GM19351 (cell line): ENCODE data around the gene HOTAIR.

Source experiments
- ATAC-seq: cut with Tn5 transposase; IDR thresholded peaks from one replicate; pipeline ENCODE4 v1.9.1; 2021; ENCODE audit warnings: mild to moderate bottlenecking, moderate library complexity; ENCODE audit not compliant: unreplicated experiment

The HOTAIR gene

DNA sequence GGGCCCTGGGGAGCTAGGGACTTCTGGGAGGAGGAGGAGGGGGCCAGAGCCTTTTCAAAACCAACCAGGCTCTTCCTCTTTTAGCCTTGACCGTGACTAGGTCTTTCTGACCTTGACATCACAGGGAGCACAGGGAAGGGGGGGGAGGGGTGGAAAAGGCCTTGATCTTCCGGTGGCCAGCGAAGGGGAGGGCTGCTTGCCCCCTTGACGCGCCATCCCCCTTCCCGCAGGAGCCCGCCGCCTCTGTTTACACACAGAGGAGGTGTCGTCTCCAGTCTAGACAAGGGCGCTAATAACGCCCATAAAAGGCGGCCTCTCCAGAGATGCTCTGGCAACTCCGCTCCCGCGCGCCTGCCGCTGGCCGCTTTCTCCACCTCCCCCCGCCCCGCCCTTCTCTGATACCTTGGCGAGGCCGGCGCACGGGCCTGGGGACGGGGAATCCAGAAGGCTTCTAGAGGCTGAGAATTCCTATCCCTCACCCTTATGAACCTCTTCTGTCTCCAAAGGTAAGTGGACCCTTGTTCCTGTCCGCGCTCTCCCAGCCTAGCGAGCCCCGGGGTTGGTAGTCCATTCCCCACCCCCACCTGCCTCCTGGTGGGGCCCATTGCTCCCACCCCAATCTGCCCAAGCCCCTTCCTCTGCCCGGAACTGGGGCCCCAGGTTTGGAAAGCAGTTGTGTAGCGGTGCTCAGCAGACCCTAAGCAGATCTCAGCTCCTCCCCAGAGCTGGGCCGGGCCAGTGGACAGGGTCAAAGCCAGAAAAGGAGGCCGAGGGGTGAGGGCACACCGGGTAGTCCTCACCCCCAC, 24.9 kb downstream of the HOTAIR start:
- ATAC-seq, result no peak

DNA sequence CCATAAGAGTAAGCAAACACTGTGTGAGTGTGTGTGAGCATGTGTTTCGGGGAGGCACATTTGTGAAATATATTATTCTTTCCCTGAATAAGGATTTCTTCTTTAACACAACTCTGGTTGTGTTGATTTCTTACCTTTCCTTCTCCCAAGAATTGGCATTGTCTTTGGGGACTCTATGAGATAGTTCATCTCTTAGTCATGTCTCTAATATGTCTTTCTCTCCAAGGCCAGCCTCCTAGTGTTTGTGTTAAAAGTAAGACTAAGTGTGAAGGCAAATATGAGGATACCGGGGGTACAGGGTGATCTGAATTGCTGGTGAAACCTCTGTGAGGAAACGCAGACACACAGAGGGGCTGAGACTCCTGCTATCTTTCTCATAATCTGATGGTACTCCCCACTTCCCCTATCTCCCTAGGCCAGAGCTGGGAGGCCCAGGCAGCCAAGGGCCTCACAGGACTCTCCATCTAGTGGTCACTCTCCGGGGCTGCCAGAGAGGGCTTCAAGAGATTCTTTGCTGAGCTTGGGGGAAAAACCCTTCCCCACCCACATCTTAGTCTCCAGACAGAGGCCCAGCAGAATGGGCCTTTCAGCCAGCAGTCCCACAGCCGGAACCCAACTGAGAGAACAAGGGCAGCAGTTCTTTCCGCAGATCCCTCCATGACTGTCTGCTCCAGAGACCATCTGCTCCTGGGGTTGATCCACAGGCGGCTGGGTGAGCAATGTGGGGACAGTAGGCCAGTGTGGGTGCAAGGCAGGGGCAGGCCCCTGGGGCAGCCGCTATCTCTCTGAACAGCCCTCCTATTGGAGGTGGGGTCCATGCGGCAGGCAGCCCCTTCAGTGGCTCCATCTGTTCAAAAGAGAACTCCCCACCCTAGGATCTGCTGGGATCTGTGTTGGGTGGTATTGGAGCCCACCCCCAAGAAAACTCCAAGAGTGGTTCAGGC, 25.8 kb downstream of the HOTAIR start:
- ATAC-seq, result no peak

- no peak for ATAC-seq
These were observed 27.0 kb downstream of the HOTAIR start for GRCh38 chr12:53947743-53948142.

DNA sequence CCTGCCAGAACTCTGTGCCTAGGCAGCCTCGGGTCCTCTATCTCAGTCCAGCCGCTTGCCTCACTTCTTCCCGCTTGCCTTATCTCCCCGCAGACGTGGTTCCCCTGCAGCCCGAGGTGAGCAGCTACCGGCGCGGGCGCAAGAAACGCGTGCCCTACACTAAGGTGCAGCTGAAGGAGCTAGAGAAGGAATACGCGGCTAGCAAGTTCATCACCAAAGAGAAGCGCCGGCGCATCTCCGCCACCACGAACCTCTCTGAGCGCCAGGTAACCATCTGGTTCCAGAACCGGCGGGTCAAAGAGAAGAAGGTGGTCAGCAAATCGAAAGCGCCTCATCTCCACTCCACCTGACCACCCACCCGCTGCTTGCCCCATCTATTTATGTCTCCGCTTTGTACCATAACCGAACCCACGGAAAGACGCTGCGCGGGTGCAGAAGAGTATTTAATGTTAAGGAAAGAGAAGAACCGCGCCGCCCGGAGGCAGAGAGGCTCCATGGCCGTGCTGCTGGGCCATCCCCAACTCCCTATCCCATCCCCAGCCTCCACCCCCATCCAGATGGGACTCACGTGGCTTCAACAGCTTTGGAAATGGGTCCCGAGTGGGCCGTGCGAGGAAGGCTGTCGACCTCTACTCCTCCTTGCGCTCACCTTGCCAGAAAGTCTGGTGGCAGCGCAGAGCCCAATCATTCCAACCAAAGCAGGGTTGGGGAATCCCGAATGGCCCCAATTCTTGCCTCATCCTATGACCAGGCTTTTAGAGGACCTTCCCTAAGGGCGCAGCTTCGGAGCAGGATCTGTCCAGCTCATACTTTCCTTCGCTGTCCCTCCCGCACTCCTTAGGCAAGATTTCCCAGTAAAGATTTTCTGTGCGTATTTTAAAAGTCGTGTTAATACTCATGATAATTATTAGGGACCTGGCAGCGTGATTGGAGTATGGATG, 29.6 kb downstream of the HOTAIR start:
- no peak for ATAC-seq

DNA sequence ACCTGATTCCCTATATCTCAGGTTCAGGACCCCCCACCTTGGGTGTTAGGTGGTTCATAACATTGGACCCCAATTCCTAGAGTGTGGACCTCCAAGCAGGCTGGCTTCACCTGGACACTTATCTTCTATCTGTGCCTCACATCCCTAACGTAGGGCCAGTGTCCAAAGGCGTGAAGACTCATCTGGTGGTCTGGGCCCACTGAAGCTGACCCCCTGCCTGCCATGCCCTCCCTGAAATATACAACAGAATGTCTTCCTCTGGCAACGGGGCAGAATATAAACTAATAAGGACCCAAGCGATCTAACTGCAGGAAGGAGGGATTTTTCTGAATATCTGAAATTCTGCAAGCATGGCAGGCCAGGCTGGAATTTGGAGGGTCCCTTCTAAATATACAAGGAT, 30.5 kb downstream of the HOTAIR start:
- ATAC-seq, result no peak

- no peak for ATAC-seq
These were observed 32.2 kb downstream of the HOTAIR start for GRCh38 chr12:53942467-53942997.

- ATAC-seq, result no peak
These were observed 33.0 kb downstream of the HOTAIR start for GRCh38 chr12:53941750-53942149.

- ATAC-seq, result no peak
These were observed 33.6 kb downstream of the HOTAIR start for GRCh38 chr12:53941187-53941586.

DNA sequence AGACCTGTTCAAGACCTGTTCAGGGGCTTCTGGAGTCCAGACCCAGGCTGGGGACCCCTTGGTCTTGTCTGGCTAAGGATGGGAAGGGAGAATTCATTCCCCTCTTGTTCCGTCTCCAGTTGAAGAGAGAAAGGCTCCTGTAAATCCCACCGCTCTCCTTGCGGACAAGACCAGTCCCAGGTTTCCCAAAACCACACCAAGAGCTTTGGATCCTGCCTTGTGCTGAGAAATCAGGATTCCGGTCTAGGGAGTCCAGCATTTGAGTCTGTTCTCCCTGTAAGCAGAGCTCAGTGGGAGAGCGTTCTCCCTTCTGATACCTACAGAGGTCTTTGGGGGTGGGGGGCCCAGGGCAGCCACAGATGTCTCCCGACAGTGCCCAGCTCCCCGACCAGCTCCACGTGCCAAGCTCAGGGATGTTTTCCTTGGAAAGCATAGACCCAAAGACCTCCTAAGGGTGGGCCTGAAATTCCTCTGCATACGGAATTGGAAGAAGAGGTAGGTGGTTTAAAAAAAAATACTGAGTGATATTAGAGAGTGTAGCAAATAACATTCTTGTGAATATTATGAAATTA, 34.2 kb downstream of the HOTAIR start:
- ATAC-seq, result no peak

- no peak for ATAC-seq
These were observed 35.3 kb downstream of the HOTAIR start for GRCh38 chr12:53939141-53940108.

DNA sequence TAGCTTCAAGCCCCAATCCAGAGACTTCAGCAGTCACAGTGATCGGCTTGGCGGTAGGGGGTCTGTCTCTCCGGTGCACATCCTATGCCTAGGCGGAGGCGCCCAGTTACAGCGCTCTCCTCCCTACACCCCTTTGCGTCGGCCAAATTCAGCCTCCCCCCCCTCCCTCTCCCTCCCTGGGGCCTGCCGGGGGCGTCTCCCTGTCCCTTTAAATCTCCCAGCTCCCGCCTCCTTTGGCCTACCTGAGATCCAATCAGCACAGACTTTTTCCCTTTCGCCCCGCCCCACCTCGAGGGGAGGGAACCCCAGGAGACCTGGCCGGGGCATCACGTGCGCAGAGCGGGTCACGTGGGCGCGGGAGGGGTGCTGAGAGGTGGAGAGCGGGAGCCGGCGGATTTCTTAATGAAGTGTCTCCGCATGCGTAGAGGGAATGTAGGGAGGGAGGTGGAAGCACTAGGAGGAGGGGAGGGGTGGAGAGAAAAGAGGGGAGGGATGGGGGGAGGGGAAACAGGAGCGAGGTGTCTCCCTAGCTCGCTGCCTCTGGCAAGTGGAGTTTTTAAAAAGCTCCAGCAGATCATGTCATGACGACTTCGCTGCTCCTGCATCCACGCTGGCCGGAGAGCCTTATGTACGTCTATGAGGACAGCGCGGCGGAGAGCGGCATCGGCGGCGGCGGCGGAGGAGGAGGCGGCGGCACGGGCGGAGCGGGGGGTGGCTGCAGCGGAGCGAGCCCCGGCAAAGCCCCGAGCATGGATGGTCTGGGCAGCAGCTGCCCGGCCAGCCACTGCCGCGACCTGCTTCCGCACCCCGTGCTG, 36.2 kb downstream of the HOTAIR start, which contains the start of gene HOXC13:
Gene HOXC13, plus strand, starts transcription at position 506 of the 815 bp plus-strand sequence. Its CDS starts 76 bp downstream, at position 582.
- no peak for ATAC-seq

DNA sequence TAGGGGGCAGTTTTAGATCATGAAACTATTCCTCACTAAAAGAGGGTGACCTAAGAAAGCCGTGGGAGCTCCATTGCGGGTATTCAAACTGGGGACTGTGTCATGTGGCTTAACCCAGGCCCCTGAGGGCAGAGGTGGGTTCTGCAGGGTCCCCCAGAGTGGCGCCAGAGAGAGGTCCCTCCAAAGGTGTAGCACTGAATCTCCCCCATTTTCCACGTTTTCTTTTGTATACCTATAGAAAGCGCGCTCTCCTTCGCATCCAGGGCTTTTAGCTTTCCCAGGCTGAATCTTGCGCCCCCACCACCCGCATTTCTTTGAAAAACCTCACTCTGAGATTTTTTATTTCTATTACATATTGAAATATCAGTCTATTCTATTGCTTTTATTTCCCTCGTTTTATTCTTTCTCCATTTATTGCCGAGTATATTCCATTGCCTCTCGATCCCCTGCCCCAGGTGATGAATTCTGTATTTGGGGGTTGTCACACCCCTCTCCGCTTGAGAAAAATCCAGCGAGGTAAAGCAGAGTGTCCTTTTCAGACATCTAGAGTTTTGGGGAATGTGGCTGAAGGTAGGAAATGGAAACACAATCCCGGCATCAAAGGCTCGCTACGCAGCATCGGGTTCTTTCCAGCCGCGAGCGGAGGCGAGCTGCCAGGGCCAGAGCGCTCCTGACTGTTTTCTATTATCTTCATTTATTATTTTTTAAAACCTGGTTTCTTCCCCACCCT, 37.0 kb downstream of the HOTAIR start:
- ATAC-seq, result no peak

DNA sequence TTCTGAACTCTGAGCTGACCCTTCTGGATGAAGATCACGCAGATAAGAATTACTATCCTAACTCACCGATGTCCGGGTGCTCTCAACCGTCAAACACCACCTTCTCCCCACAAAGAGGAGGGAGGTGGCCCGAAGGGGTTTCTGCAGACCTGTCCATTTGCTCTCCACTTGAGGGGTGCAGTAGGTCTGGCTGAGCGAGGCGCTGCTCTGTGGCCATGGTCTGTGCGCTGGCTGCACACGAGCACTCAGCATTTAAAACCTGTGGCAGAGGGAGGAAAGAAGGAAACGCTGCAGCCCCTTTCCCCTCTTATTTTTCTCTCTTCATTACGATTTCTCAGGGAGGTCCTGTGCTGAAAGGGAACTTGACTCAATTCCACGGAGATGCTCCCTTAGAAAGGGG, 37.7 kb downstream of the HOTAIR start:
- no peak for ATAC-seq

DNA sequence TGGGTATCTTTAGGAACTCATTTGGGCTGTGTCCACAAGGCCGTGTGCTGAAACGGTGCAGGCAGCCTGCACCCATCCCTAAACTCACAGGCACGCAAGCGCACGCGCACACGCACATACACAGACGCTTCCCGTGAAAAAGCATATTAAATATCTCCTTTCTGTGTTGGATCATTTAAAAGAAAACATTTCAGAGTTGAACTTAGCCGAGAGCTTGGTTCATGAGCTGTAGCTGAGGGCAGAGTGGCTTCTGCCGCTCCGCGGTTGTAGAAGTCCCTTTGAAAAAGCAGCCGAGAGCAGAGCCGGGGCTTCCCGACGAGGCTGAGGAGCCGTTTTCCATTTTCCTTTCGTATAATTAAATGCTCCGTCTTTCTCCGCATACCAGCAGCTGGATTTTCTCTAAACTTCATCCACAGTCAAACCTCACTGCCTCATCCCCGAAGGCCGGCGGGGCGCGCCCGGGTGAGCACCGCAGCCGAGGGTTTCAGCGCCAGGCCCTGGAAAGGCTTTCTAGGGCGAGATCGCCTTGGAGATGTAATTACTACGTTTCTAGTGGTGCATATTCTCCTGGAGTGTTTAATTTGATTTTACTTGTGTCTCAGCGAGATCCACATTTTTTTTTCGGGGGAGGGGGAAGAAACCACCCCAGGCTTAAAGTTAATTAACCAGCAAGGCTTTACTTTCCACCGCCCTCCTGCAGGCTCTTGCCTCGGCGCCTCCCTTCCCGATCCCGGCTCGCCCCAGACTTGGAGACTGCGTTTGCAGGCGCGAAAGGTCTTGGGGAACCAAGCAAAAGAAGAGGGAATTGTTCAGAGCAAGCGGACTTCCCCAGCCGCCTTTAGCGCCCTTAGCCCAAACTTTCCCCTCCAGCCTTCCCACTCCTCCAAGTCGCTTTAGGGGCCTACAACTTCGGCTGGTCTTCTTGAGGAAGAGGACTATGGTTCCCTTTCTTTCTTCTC, 39.1 kb downstream of the HOTAIR start:
- ATAC-seq, result no peak

DNA sequence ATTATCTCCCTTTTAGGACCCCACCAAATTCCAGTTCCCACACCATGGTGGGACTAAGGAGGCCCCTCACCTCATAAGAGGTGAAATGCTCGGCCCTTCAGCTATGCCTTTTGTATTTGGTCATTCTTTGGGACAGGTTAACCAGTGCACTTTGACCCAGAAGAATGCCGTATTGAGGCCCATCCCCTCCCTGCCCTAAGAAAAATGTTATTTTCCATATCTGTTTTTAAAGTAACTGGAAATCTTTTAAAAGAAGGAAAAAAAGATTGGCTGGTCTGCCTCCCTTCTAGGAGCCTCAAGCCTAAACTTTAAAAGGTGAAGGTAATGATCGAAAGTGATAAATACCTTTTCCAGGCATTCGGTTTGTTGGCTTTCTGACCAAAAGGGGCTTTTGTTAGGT, 41.8 kb downstream of the HOTAIR start:
- no peak for ATAC-seq

GRCh38 chr12:53931844-53932581, 42.7 kb downstream of the HOTAIR start:
- ATAC-seq, result no peak
